Right atrium auricular region (tissue), 2 donors: ENCODE data around the gene ZNF189. TPM values are rescaled to one million over a fixed set of nuclear protein-coding genes. Genes with fewer than 3 reads are reported as not detected.

ENCODE experiments used
- DNase-seq: peaks from one replicate; pipeline ENCODE4 v3.0.0-alpha.2; 2019; ENCODE audit warnings: low spot score
- H3K27ac ChIP-seq, 2 donors: fragments of 200-600 bp; sonication (generic); 1 replicate in 1 of 2; 2 replicates in 1 of 2; pipeline ENCODE4 v1.5.1; 2016 to 2019
- H3K27me3 ChIP-seq, 2 donors: fragments of 200-600 bp; sonication (generic); one replicate each; pipeline versions ENCODE4 v1.5.1 to v1.6.0; 2017 to 2019
- H3K36me3 ChIP-seq: fragments of 200-600 bp; sonication (generic); one replicate; pipeline ENCODE4 v1.5.1; 2016
- H3K4me1 ChIP-seq, 2 donors: fragments of 200-600 bp; sonication (generic); one replicate each; pipeline versions ENCODE4 v1.5.1 to v1.6.0; 2017 to 2019
- H3K4me3 ChIP-seq, 2 donors: fragments of 200-600 bp; sonication (generic); 1 replicate in 1 of 2; 2 replicates in 1 of 2; pipeline ENCODE4 v1.5.1; 2017 to 2019; ENCODE audit warnings: mild to moderate bottlenecking in 1 of 2, moderate library complexity in 1 of 2
- H3K9me3 ChIP-seq, 2 donors: fragments of 200-600 bp; sonication (generic); one replicate each; pipeline ENCODE4 v1.5.1; 2019
- CTCF ChIP-seq, 2 donors: fragments of 200-600 bp; sonication (generic); IDR thresholded peaks; one replicate each; pipeline ENCODE4 v1.5.1; 2019; ENCODE audit warnings: antibody characterized with exemption in 2 of 2
- total RNA-seq, 2 donors: library from RNA; depleted of rRNA; stranded (reverse); fragments of >200 nt; gene quantifications; one replicate each; pipeline ENCODE4 v1.1.0, GENCODE V29; 2016

ZNF189 gene
- total RNA-seq, 2 donors from 2014 or later: 20.2 to 22.1 TPM

- no peak overlapping the region for H3K4me3 ChIP-seq
- H3K27me3 ChIP-seq: no peaks in the 10 kb centered on the region
- DNase-seq: no peak
- no peak overlapping the region for H3K27ac ChIP-seq
- H3K36me3 ChIP-seq: no peaks in the 10 kb centered on the region
- no peaks in the 10 kb centered on the region for H3K4me1 ChIP-seq
- H3K9me3 ChIP-seq: no peaks in the 10 kb centered on the region
- no peak for TF ChIP-seq CTCF (IDR thresholded peaks at IDR 0.05)
Observed at GRCh38 chr9:101427358-101427757, 28.7 kb downstream of the ZNF189 start.

- H3K27ac ChIP-seq: no peak overlapping the region
- H3K27me3 ChIP-seq: no peaks in the 10 kb centered on the region
- no peaks in the 10 kb centered on the region for H3K36me3 ChIP-seq
- H3K9me3 ChIP-seq: no peaks in the 10 kb centered on the region
- no peak for TF ChIP-seq CTCF (IDR thresholded peaks at IDR 0.05)
- no peak overlapping the region for H3K4me3 ChIP-seq
- DNase-seq: no peak
- no peaks in the 10 kb centered on the region for H3K4me1 ChIP-seq
Observed at GRCh38 chr9:101427957-101428655, 29.5 kb downstream of the ZNF189 start.

GRCh38 chr9:101428909-101429308, 30.3 kb downstream of the ZNF189 start:
- no peaks in the 10 kb centered on the region for H3K4me1 ChIP-seq
- DNase-seq: no peak
- no peak for TF ChIP-seq CTCF (IDR thresholded peaks at IDR 0.05)
- no peaks in the 10 kb centered on the region for H3K27me3 ChIP-seq
- no peaks in the 10 kb centered on the region for H3K36me3 ChIP-seq
- H3K4me3 ChIP-seq: no peak overlapping the region
- H3K9me3 ChIP-seq: no peaks in the 10 kb centered on the region
- H3K27ac ChIP-seq: no peak overlapping the region

- Histone ChIP-seq H3K9me3 (no peaks in the 10 kb centered on the region), H3K36me3 (no peaks in the 10 kb centered on the region), H3K27me3 (no peaks in the 10 kb centered on the region), H3K27ac (no peak overlapping the region), H3K4me3 (no peak overlapping the region), H3K4me1 (peaks cover 0 to 3% of the 10 kb centered on the region in 2 donors)
- TF ChIP-seq CTCF (IDR thresholded peaks at IDR 0.05): no peak
- DNase-seq: no peak
Observed at GRCh38 chr9:101429736-101430135, 31.1 kb downstream of the ZNF189 start.

GRCh38 chr9:101432171-101432570, 33.5 kb downstream of the ZNF189 start:
- Histone ChIP-seq H3K4me3 (no peak overlapping the region), H3K36me3 (no peaks in the 10 kb centered on the region), H3K27me3 (no peaks in the 10 kb centered on the region), H3K27ac (no peak overlapping the region), H3K4me1 (peaks cover 0 to 5% of the 10 kb centered on the region in 2 donors), H3K9me3 (no peaks in the 10 kb centered on the region)
- TF ChIP-seq CTCF (IDR thresholded peaks at IDR 0.05): no peak
- DNase-seq: no peak

- Histone ChIP-seq H3K4me1 (peaks cover 0 to 5% of the 10 kb centered on the region in 2 donors), H3K9me3 (no peaks in the 10 kb centered on the region), H3K27me3 (no peaks in the 10 kb centered on the region), H3K36me3 (no peaks in the 10 kb centered on the region), H3K27ac (no peak overlapping the region), H3K4me3 (no peak overlapping the region)
- DNase-seq: no peak
- no peak for TF ChIP-seq CTCF (IDR thresholded peaks at IDR 0.05)
Observed at GRCh38 chr9:101432740-101433139, 34.1 kb downstream of the ZNF189 start.
